GM10248 (cell line): ENCODE results near the gene CSNK2A1.
"Not testable (repeated sequence)": the region's sequence is repeated elsewhere in the genome, so short reads cannot be mapped to it uniquely, and the experiment has no call there.

Source experiments
- CTCF ChIA-PET: fragments of 300-600 bp; sonication (Branson Sonifier 250); formaldehyde crosslinking; extraction: SDS; loops from one replicate; lab custom pipeline; 2021; ENCODE audit warnings: antibody characterized with exemption; lab: Yijun Ruan, JAX
- POLR2A ChIA-PET: fragments of 350-650 bp; sonication (Branson Sonifier 250); formaldehyde crosslinking; extraction: SDS; loops from one replicate; lab custom pipeline; 2020; ENCODE audit warnings: antibody characterized with exemption; lab: Yijun Ruan, JAX
- DNase-seq: peaks from one replicate; pipeline ENCODE4 v3.0.0; 2012; ENCODE audit errors: extremely low spot score
- TF ChIP-seq, protein P1 (sequence below): IDR thresholded peaks from 2 replicates; pipeline ENCODE4 v1.5.1; 2012; ENCODE audit warnings: mild to moderate bottlenecking, low read depth; ENCODE audit errors: extremely low read depth, missing control alignments, control extremely low read depth

The CSNK2A1 gene

DNA sequence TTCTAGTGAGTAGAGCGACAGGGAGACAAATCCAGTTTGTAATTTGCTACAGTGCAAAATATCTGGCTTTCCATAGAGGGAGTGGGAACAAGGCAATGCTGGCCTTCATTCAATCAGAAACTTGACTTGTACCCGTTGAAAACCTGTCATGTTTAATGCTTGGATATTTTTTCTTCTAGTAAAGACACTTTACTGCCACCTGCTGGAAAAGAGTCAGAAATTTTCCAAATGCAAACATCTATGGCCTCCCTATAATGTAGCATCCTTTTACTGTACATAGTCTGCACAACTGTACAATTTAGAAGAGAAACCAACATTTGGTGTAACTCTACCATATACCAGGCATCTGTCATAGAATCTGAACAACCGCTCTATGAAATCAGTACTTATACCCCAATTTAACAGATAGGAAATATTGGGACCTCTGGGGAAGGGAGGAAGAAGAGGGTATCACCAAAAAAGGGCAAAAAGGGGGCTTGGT lies 64.6 kb downstream of the CSNK2A1 start:
- POLR2A ChIA-PET, result no interaction called here

DNA sequence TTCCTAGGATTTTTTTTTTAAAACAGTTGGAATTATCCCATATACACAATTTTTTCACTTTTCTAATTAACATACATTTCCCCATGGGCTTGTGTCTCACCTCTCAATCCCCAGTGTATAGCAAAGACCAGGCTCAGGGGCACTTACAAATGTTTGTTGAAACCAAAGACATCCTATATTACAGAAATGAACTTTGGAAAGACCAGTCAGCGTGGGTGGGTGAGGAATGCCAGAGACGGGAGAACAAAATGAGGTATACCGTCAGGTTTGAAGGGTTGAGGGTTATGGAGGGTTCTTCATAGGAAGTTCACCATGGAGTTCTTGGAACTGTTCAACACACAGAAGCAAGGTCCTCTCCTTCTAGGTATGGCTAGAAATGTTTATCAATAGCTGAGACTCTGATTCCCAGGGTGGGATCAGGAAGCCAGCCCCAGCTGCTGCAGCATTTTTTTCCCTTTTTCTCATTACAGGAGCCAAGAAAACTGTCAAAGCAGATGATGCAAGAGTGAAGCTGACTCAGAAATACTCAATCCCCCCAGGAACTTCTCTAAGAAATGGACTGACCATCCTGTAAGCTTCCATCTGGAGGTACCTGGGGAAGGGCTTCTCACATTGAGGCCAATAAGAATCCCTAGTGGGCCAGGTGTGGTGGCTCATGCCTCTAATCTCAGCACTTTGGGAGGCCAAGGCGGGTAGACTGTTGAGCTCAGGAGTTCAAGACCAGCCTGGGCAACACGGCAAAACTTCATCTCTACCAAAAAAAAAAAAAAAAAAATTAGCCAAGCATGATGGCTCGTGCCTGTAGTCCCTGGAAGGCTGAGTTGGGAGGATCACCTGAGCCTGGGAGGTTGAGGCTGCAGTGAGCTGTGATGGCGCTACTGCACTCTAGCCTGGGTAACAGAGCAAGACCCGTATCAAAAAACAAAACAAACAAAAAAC lies 65.3 kb downstream of the CSNK2A1 start:
- TF ChIP-seq, protein P1, sequence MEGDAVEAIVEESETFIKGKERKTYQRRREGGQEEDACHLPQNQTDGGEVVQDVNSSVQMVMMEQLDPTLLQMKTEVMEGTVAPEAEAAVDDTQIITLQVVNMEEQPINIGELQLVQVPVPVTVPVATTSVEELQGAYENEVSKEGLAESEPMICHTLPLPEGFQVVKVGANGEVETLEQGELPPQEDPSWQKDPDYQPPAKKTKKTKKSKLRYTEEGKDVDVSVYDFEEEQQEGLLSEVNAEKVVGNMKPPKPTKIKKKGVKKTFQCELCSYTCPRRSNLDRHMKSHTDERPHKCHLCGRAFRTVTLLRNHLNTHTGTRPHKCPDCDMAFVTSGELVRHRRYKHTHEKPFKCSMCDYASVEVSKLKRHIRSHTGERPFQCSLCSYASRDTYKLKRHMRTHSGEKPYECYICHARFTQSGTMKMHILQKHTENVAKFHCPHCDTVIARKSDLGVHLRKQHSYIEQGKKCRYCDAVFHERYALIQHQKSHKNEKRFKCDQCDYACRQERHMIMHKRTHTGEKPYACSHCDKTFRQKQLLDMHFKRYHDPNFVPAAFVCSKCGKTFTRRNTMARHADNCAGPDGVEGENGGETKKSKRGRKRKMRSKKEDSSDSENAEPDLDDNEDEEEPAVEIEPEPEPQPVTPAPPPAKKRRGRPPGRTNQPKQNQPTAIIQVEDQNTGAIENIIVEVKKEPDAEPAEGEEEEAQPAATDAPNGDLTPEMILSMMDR, result no peak
- POLR2A ChIA-PET, result interaction anchor here (0.7 kb wide), 1 partner anchor 158 kb away, joined by 3 read pairs; no protein-coding TSS in a partner anchor
- CTCF ChIA-PET, result interaction anchor here (0.8 to 5.2 kb wide), 9 partner anchors 14 to 125 kb away, joined by 3 to 79 read pairs (median 6); partner anchors contain the start of genes CSNK2A1 and TRIB3
- DNase-seq, result no peak

More for the DNA sequence above, 64.6 kb downstream of the CSNK2A1 start:
- CTCF ChIA-PET, result interaction anchor here (1.0 to 5.2 kb wide), 10 partner anchors 8 to 125 kb away, joined by 3 to 79 read pairs (median 6); partner anchors contain the start of genes CSNK2A1 and TRIB3
- TF ChIP-seq, protein P1, result peak; percentile 49
- DNase-seq, result peak; percentile 65

DNA sequence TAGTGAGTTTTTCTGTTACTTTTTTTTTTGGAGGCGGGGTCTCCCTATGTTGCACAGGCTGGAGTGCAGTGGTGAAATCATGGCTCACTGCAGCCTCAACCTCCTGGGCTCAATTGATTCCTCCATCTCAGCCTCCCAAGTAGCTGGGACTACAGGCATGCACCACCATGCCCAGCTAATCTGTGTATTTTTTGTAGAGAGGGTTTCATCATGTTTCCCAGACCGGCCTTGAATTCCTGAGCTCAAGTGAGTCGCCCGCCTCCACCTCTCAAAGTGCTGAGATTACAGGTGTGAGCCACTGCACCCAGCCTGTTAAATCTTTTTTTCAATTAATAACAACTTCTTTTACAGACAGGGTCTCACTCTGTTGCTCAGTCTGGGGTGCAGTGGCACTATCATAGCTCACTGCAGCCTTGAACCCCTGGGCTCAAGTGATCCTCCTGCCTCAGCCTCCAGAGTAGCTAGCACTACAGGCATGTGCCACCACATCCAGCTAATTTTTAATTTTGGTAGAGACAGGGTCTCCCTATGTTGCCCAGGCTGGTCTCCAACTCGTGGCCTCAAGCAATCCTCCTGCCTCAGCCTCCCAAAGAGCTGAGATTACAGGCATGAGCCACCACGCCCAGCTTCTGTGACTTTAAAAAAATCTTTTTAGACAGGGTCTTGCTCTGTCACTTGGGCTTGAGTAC lies 66.9 kb downstream of the CSNK2A1 start:
- POLR2A ChIA-PET, DNase-seq: not testable (repeated sequence)
- CTCF ChIA-PET, result interaction anchor here (0.8 to 5.2 kb wide), 10 partner anchors 9 to 190 kb away, joined by 3 to 79 read pairs (median 4); no protein-coding TSS in a partner anchor

DNA sequence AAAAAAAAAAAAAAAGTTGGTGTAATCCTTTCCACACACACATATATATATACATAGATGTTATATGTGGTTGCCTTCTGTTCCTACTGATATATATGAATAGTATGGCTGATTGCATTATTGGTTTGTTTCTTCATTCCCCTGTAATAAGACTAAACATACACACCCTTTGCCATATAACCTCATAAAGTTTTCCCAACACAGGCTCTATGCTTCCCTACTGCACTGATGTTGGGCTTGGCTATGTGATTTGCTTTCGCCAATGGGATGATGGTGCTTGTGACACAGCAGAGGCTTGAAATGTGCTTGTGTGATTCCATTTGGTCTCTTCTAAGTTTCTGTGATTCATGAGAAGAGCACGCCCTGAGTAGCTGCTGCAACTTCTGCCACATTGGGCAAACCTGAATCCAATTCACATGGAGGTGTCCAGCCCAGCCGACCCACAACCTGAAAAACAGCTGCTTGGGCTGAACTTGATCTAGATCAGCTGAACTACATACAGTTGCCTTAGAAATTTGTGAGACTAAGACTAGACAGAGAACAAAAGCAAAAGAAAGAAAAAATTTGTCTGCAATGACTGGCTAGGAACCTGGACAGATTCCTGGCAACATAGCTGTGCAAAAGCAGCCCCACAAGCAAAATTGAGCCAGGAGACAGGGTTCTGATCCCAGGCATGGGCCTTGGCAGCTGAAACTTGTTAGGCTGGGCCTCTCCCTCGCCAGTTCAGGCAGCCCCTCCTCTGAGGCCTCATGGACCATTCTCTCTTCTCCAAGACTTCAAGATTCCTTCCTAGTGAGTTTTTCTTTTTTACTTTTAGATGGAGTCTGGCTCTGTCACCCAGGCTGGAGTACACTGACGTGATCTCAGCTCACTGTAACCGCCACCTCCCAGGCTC lies 67.9 kb downstream of the CSNK2A1 start:
- DNase-seq, result no peak
- ChIA-PET POLR2A (no interaction called here), CTCF (interaction anchor here (1.2 to 5.2 kb wide), 5 partner anchors 10 to 130 kb away, joined by 3 to 79 read pairs (median 3); no protein-coding TSS in a partner anchor)
- TF ChIP-seq, protein P1, result no peak

DNA sequence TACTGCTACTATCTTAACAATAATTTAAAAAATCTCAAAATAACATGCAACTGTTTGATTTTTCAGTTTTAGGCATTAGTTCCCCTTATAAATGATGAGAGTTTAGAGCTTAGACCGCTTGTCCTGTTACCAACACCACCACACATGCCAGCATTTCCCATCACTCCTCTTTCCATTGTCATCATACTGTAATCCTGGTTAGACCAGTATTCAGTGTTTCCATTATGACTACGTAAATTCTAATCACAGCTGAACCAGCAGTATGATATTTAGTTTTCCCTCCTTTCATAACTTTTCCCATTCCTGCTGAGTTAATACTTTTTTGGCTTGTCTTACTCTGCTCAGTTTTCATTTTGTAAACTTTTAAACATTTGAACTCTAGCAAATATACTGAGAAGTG lies 69.0 kb downstream of the CSNK2A1 start:
- ChIA-PET CTCF (interaction anchor here (0.9 to 2.0 kb wide), 2 partner anchors 11 to 120 kb away, joined by 3 to 4 read pairs; no protein-coding TSS in a partner anchor), POLR2A (no interaction called here)
- DNase-seq, result no peak
- TF ChIP-seq, protein P1, result no peak

DNA sequence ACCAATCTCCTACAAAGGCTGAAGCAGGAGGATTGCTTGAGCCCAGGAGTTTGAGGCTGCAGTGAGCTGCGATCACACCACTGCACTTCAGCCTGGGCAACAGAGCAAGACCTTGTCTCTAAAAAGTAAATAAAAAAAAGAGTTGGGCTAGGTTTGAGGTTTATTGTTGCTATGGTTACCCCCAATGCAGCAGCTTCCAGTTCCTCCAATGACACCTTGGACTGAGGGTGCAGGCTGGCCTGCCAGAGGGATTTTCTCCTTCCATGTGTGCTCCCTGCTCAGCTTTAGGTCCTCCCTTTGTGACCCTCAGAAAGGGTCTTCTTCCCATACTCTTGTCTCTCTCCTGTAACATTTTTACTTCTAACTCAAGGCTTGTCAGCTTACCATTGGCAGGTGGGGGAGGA lies 70.7 kb downstream of the CSNK2A1 start:
- DNase-seq, result no peak

More for the DNA sequence above, 70.7 kb downstream of the CSNK2A1 start:
- CTCF ChIA-PET, result interaction anchor here (1.0 to 2.0 kb wide), 3 partner anchors 118 to 173 kb away, joined by 3 to 4 read pairs (median 3); no protein-coding TSS in a partner anchor
- POLR2A ChIA-PET, result no interaction called here
- TF ChIP-seq, protein P1, result no peak
